Measurements from ENCODE around the gene RSPH6A.

Gene RSPH6A

DNA sequence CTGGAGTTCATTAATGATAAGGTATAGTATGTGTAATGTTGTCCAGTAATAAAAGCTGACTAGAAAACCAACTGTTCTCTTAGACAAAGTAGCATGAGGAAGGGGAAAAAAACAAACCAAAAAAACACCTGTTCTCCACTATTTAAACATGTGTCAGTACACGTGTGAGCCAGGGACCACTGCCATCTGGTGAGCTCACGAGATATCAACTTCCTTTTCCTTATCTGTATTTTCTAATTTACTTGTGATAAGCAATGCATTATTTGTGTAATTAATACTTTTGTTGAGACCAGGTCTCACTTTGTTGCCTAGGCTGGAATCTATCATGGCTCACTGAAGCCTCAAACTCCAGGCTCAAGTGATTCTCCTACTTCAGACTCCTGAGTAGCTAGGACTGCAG, 41.7 kb downstream of the RSPH6A start:
- TF ChIP-seq CREB1 (IDR thresholded peaks at IDR 0.05; ENCODE audit: low read depth) = no peak

- TF ChIP-seq TAF1 (IDR thresholded peaks at IDR 0.05; ENCODE audit: low read depth) (no peak), CREB1 (IDR thresholded peaks at IDR 0.05; ENCODE audit: low read depth) (no peak), CEBPB (IDR thresholded peaks at IDR 0.05) (no peak), YY1 (IDR thresholded peaks at IDR 0.05; ENCODE audit: low read depth) (no peak), RAD21 (IDR thresholded peaks at IDR 0.05; ENCODE audit: low read depth) (no peak), NFIC (IDR thresholded peaks at IDR 0.05) (no peak), REST (IDR thresholded peaks at IDR 0.05; ENCODE audit: low read depth) (no peak), ZBTB7A (IDR thresholded peaks at IDR 0.05; ENCODE audit: low read depth) (no peak), EGR1 (IDR thresholded peaks at IDR 0.05) (no peak), TCF12 (IDR thresholded peaks at IDR 0.05; ENCODE audit: low read depth) (no peak), EP300 (IDR thresholded peaks at IDR 0.05; ENCODE audit: borderline replicate concordance) (no peak)
- TF ChIP-seq, protein P1, sequence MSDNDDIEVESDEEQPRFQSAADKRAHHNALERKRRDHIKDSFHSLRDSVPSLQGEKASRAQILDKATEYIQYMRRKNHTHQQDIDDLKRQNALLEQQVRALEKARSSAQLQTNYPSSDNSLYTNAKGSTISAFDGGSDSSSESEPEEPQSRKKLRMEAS (IDR thresholded peaks at IDR 0.05) = no peak
- TF ChIP-seq, protein P2, sequence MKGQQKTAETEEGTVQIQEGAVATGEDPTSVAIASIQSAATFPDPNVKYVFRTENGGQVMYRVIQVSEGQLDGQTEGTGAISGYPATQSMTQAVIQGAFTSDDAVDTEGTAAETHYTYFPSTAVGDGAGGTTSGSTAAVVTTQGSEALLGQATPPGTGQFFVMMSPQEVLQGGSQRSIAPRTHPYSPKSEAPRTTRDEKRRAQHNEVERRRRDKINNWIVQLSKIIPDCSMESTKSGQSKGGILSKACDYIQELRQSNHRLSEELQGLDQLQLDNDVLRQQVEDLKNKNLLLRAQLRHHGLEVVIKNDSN (IDR thresholded peaks at IDR 0.05) = no peak
These were observed 42.2 kb downstream of the RSPH6A start for GRCh38 chr19:45772912-45773311.

- no peak for TF ChIP-seq EGR1 (IDR thresholded peaks at IDR 0.05)
- TF ChIP-seq RAD21 (IDR thresholded peaks at IDR 0.05; ENCODE audit: low read depth) = no peak
These were observed 42.8 kb downstream of the RSPH6A start for GRCh38 chr19:45772130-45772840.

DNA sequence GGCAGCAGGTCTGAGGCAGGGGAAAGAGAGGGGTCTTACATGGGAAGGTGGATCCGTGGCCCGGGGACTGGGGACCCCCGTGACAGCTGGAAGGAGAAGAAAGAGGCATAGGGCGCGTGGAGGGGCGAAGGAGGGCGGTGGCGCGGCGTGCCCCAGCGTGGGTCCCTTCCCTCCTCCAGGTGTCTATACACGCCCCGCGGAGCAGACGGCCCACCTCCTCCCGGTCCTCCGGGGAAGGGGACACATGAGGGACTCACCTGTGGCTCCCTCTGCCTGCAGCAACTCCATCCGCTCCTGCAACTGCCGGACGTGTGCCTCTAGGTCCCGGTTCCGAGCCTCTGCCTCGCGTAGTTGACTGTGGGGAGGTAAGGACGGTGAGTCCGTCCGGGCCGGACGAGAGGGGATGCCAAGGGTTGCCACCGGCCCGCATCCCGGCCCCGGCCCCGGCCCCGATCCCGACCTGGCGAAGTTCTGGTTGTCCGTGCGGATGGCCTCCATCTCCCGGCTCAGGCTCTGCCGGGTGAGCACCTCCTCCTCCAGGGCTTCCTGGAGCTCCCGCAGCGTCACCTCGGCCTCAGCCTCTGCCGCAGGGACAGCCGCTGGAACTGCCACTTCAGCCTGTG, 43.7 kb downstream of the RSPH6A start:
- TF ChIP-seq, protein P1 (IDR thresholded peaks at IDR 0.05) = no peak
- TF ChIP-seq NFIC (IDR thresholded peaks at IDR 0.05) (no peak), EGR1 (IDR thresholded peaks at IDR 0.05) (no peak), YY1 (IDR thresholded peaks at IDR 0.05; ENCODE audit: low read depth) (no peak), RAD21 (IDR thresholded peaks at IDR 0.05; ENCODE audit: low read depth) (no peak), REST (IDR thresholded peaks at IDR 0.05; ENCODE audit: low read depth) (no peak), CEBPB (IDR thresholded peaks at IDR 0.05) (no peak), TAF1 (IDR thresholded peaks at IDR 0.05; ENCODE audit: low read depth) (no peak), CREB1 (IDR thresholded peaks at IDR 0.05; ENCODE audit: low read depth) (no peak)

GRCh38 chr19:45770192-45771101, 44.7 kb downstream of the RSPH6A start:
- TF ChIP-seq EGR1 (IDR thresholded peaks at IDR 0.05) (peak; percentile 60), YY1 (IDR thresholded peaks at IDR 0.05; ENCODE audit: low read depth) (no peak), TAF1 (IDR thresholded peaks at IDR 0.05; ENCODE audit: low read depth) (no peak; the same call in 1 of the 2 replicates), NFIC (IDR thresholded peaks at IDR 0.05) (peak; percentile 29), RAD21 (IDR thresholded peaks at IDR 0.05; ENCODE audit: low read depth) (peak; percentile 58; the same call in 1 of the 2 replicates), CREB1 (IDR thresholded peaks at IDR 0.05; ENCODE audit: low read depth) (peak; percentile 30; the same call in 1 of the 2 replicates), ZBTB7A (IDR thresholded peaks at IDR 0.05; ENCODE audit: low read depth) (peak; percentile 85), FOXM1 (IDR thresholded peaks at IDR 0.05; ENCODE audit: borderline replicate concordance, low read depth) (no peak), EP300 (IDR thresholded peaks at IDR 0.05; ENCODE audit: borderline replicate concordance) (0 out of 2 replicates have a peak, but pooled peaks have one; percentile 6), REST (IDR thresholded peaks at IDR 0.05; ENCODE audit: low read depth) (no peak), CEBPB (IDR thresholded peaks at IDR 0.05) (no peak), TCF12 (IDR thresholded peaks at IDR 0.05; ENCODE audit: low read depth) (peak; percentile 22), TEAD4 (IDR thresholded peaks at IDR 0.05) (peak; percentile 21; the same call in 1 of the 2 replicates)
- TF ChIP-seq, protein P2 (IDR thresholded peaks at IDR 0.05) = no peak; the same call in 1 of the 2 replicates
- TF ChIP-seq, protein P1 (IDR thresholded peaks at IDR 0.05) = peak; percentile 86

All from Ishikawa (cell line).